GM12873 (cell line): ENCODE data around the gene YWHAQ.

Experiments used
- CTCF ChIP-seq: IDR thresholded peaks from 2 replicates; pipeline ENCODE4 v1.5.1; 2012; ENCODE audit warnings: low read depth, mild to moderate bottlenecking, moderate library complexity, low read length, control low read depth; ENCODE audit not compliant: insufficient read depth; ENCODE audit errors: missing control alignments

YWHAQ gene

GRCh38 chr2:9596621-9597311, 34.0 kb downstream of the YWHAQ start:
- TF ChIP-seq CTCF, result no peak

DNA sequence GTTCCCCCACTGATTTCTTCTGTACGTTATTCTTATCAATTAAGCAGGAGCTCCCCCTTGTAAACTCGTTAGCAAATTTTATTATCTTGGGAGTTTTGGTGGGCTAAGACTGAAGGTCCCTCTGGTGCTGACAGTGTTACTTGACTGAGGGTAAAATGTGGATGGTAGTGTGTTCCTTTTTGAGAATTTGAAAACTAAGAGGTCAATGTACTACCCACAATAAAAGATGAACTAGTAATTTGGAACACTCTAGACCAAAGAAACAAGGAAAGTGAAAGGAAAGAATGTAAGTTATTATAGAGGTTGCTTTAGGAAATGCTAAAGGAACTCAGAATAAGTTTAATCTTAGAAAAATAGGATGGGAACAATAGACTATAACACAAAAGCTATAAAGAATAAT, 35.1 kb downstream of the YWHAQ start:
- TF ChIP-seq CTCF, result no peak

GRCh38 chr2:9594366-9595054, 36.3 kb downstream of the YWHAQ start:
- TF ChIP-seq CTCF, result no peak

DNA sequence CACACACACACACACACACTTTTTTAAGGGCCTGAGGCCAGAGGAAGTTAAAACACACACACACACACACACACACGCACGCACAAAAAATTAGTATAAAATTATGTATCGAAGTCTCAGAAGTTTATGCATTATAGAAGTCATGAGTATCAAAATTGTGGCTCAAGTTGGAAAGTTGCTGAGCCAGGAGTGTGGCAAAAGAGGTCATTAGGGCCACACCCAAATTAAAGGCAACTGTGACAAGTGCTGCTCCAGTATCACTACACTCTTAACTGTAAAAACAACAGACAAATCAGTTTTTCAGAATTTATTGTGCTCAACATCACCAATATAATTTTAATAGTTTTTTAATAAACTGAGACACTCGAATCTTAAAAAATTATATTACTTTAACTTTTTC, 36.9 kb downstream of the YWHAQ start:
- no peak for TF ChIP-seq CTCF

DNA sequence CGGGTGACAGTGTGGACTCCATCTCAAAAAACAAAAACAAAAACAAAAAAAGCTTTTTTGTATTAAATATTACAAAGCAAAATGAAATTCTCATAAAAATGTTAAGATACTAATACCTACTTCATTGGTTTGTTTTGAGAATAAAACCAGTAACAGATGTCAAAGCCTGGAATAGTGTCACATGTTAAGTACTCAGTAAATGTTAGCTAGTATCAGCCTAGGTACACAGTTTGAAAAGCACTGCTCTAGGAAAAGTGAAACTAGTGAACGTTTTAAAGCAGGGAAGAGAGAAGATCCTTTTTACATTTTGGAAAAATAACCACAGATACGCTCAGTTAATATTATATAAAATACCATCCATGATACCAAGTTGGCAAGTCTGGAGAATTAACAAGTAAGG, 38.1 kb downstream of the YWHAQ start:
- no peak for TF ChIP-seq CTCF

GRCh38 chr2:9590641-9591040, 40.2 kb downstream of the YWHAQ start:
- TF ChIP-seq CTCF, result no peak

- no peak for TF ChIP-seq CTCF
Observed at GRCh38 chr2:9586465-9586864, 44.3 kb downstream of the YWHAQ start.
